Transverse colon (tissue), 4 donors: Measurements from ENCODE around the gene MYPN.

Source experiments
- POLR2AphosphoS5 ChIP-seq, 3 donors: sonication (generic); formaldehyde crosslinking; IDR thresholded peaks; one replicate each; pipeline ENCODE4 v1.6.1; 2016; ENCODE audit warnings: antibody characterized with exemption in 3 of 3
- TF ChIP-seq, protein P1 (sequence below), 5 experiments: fragments of 200-600 bp in 3 of 5; fragments of 450-650 bp in 2 of 5; sonication (generic) in 3 of 5; IDR thresholded peaks; 1 replicate in 2 of 5; 2 replicates in 3 of 5; pipeline ENCODE4 v1.5.1; 2016 to 2017; ENCODE audit warnings: antibody characterized with exemption in 5 of 5, inconsistent platforms in 3 of 5, mild to moderate bottlenecking in 2 of 5, moderate library complexity in 1 of 5

DNA sequence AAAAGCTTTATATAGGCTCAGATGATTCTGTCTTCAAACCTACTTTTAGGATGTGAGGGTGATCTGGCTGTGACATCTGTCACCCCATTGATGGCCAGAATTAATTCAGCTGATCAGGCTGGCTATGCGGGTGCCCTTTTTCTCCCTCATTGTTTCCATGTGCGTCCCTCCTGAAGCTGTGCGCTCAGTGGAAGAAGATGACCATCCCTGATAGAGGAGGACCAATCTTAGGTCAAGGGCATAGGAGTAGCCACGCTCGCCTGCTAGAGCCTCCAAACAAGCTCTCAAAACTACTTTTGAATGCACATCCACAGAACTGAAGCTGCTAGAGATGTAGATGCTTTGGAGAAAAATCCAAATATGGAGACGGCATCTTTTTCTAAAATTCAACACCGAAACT is 48.7 kb downstream of the MYPN start:
- TF ChIP-seq POLR2AphosphoS5 (IDR thresholded peaks at IDR 0.05): no peak
- TF ChIP-seq, protein P1, sequence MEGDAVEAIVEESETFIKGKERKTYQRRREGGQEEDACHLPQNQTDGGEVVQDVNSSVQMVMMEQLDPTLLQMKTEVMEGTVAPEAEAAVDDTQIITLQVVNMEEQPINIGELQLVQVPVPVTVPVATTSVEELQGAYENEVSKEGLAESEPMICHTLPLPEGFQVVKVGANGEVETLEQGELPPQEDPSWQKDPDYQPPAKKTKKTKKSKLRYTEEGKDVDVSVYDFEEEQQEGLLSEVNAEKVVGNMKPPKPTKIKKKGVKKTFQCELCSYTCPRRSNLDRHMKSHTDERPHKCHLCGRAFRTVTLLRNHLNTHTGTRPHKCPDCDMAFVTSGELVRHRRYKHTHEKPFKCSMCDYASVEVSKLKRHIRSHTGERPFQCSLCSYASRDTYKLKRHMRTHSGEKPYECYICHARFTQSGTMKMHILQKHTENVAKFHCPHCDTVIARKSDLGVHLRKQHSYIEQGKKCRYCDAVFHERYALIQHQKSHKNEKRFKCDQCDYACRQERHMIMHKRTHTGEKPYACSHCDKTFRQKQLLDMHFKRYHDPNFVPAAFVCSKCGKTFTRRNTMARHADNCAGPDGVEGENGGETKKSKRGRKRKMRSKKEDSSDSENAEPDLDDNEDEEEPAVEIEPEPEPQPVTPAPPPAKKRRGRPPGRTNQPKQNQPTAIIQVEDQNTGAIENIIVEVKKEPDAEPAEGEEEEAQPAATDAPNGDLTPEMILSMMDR (IDR thresholded peaks at IDR 0.05): no peak
